Measurements from ENCODE around the gene FASLG. TPM values are rescaled to one million over a fixed set of nuclear protein-coding genes. Genes with fewer than 3 reads are reported as not detected.

FASLG gene
- total RNA-seq, 1 donor from 2014 or later = not detected

DNA sequence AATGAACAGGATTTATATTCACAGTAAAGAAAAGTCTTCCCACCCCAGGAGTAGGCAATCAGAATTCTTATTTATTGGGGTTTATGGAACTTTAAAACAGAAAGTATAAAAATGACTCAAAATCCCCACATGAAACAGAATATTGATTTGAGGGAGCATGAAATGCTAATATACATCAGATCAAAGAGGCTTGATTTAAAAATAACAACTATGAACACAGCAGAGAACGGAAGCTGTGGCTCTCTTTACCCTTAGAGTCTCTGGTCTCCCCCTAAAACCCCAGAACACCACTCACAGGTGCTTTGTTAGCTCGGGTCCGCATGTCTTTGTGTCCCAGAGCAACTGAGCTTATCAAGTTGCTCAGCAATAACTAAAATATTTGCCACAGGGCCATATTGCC lies 31.2 kb upstream of the FASLG start:
- intact Hi-C loops (cut with DNase I) = no loop called here
- no peak for DNase-seq (ENCODE audit: extremely low spot score in 2 of 2)
- no peaks in the 10 kb centered on the region for H3K9me3 ChIP-seq
- no peaks in the 10 kb centered on the region for H3K4me1 ChIP-seq
- no peak overlapping the region for H3K4me3 ChIP-seq
- H3K27ac ChIP-seq = no peak overlapping the region
- no peaks in the 10 kb centered on the region for H3K27me3 ChIP-seq
- no peaks in the 10 kb centered on the region for H3K36me3 ChIP-seq
- no peak for TF ChIP-seq POLR2A (IDR thresholded peaks at IDR 0.05)
- TF ChIP-seq POLR2AphosphoS5 (IDR thresholded peaks at IDR 0.05; ENCODE audit: insufficient read depth in 1 of 2, low read depth in 1 of 2) = no peak
- TF ChIP-seq, protein P1, sequence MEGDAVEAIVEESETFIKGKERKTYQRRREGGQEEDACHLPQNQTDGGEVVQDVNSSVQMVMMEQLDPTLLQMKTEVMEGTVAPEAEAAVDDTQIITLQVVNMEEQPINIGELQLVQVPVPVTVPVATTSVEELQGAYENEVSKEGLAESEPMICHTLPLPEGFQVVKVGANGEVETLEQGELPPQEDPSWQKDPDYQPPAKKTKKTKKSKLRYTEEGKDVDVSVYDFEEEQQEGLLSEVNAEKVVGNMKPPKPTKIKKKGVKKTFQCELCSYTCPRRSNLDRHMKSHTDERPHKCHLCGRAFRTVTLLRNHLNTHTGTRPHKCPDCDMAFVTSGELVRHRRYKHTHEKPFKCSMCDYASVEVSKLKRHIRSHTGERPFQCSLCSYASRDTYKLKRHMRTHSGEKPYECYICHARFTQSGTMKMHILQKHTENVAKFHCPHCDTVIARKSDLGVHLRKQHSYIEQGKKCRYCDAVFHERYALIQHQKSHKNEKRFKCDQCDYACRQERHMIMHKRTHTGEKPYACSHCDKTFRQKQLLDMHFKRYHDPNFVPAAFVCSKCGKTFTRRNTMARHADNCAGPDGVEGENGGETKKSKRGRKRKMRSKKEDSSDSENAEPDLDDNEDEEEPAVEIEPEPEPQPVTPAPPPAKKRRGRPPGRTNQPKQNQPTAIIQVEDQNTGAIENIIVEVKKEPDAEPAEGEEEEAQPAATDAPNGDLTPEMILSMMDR (IDR thresholded peaks at IDR 0.05) = no peak

- H3K9me3 ChIP-seq = no peaks in the 10 kb centered on the region
- no peak overlapping the region for H3K27ac ChIP-seq
- H3K4me3 ChIP-seq = no peak overlapping the region
- H3K36me3 ChIP-seq = no peaks in the 10 kb centered on the region
- TF ChIP-seq, protein P1 (IDR thresholded peaks at IDR 0.05) = no peak
- TF ChIP-seq POLR2AphosphoS5 (IDR thresholded peaks at IDR 0.05; ENCODE audit: insufficient read depth in 1 of 2, low read depth in 1 of 2) = no peak
- TF ChIP-seq POLR2A (IDR thresholded peaks at IDR 0.05) = no peak
- no peaks in the 10 kb centered on the region for H3K4me1 ChIP-seq
- intact Hi-C loops (cut with DNase I) = no loop called here
- no peak for DNase-seq (ENCODE audit: extremely low spot score in 2 of 2)
- no peaks in the 10 kb centered on the region for H3K27me3 ChIP-seq
Observed at GRCh38 chr1:172628401-172628800, 30.5 kb upstream of the FASLG start.

DNA sequence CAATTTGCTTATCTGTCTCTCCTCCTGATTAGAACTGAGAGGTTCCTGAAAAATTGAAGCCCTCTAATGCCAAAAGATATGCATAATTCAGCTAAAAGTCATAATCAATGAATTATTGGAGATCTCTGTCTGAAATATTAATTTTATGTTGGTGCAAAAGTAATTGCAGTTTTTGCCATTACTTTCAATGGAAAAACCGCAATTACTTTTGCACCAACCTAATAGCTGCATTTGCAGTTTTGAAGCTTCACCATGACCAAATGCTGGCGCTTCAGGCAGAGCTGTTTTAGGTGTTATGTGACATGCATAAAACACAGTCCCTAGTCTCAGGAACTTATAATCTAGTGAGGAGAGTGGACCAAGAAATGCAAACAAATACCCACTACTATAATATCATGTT lies 29.7 kb upstream of the FASLG start:
- Histone ChIP-seq H3K9me3 (no peaks in the 10 kb centered on the region), H3K27me3 (no peaks in the 10 kb centered on the region), H3K4me1 (no peaks in the 10 kb centered on the region), H3K4me3 (no peak overlapping the region), H3K27ac (no peak overlapping the region), H3K36me3 (no peaks in the 10 kb centered on the region)
- no peak for DNase-seq (ENCODE audit: extremely low spot score in 2 of 2)
- intact Hi-C loops (cut with DNase I) = no loop called here
- TF ChIP-seq POLR2A (IDR thresholded peaks at IDR 0.05) (no peak), POLR2AphosphoS5 (IDR thresholded peaks at IDR 0.05; ENCODE audit: insufficient read depth in 1 of 2, low read depth in 1 of 2) (no peak)
- TF ChIP-seq, protein P1 (IDR thresholded peaks at IDR 0.05) = no peak

DNA sequence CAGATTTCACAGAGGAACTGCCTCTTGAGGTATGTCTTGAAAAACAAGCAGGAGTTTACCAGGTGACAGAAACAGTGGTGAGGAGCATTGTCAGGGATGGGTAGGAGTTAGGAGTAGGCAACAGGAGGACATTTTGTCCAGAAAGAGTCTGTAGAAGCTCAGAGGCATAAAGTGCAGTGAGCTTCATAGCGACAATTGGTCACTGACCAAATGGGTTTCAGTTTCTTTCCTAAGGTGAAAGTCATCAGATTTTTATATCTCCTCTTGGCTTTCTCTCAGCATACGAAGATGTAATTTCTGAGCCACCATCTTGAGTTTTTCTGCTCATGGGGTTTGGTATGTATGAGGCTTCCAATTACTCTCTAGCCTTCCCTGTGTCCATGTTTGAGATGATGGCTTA lies 29.3 kb upstream of the FASLG start:
- no peak overlapping the region for H3K4me3 ChIP-seq

GRCh38 chr1:172630056-172630818 lies 28.7 kb upstream of the FASLG start:
- TF ChIP-seq, protein P1 (IDR thresholded peaks at IDR 0.05) = no peak
- TF ChIP-seq POLR2AphosphoS5 (IDR thresholded peaks at IDR 0.05; ENCODE audit: insufficient read depth in 1 of 2, low read depth in 1 of 2) (no peak), POLR2A (IDR thresholded peaks at IDR 0.05) (no peak)
- Histone ChIP-seq H3K9me3 (no peaks in the 10 kb centered on the region), H3K4me3 (no peak overlapping the region), H3K4me1 (no peaks in the 10 kb centered on the region), H3K27me3 (no peaks in the 10 kb centered on the region), H3K36me3 (no peaks in the 10 kb centered on the region), H3K27ac (no peak overlapping the region)
- intact Hi-C loops (cut with DNase I) = no loop called here
- DNase-seq (ENCODE audit: extremely low spot score in 2 of 2) = no peak

More for the DNA sequence above, 29.3 kb upstream of the FASLG start:
- Histone ChIP-seq H3K36me3 (no peaks in the 10 kb centered on the region), H3K27ac (no peak overlapping the region), H3K27me3 (no peaks in the 10 kb centered on the region), H3K9me3 (no peaks in the 10 kb centered on the region), H3K4me1 (no peaks in the 10 kb centered on the region)
- DNase-seq (ENCODE audit: extremely low spot score in 2 of 2) = no peak
- intact Hi-C loops (cut with DNase I) = no loop called here
- no peak for TF ChIP-seq POLR2AphosphoS5 (IDR thresholded peaks at IDR 0.05; ENCODE audit: insufficient read depth in 1 of 2, low read depth in 1 of 2)
- TF ChIP-seq POLR2A (IDR thresholded peaks at IDR 0.05) = no peak
- TF ChIP-seq, protein P1 (IDR thresholded peaks at IDR 0.05) = no peak
